Measurements from ENCODE around the gene ADAM11. TPM values are rescaled to one million over a fixed set of nuclear protein-coding genes. Genes with fewer than 3 reads are reported as not detected.
"Not testable (repeated sequence)": the region's sequence is repeated elsewhere in the genome, so short reads cannot be mapped to it uniquely, and the experiment has no call there.

The ADAM11 gene
- total and polyA plus RNA-seq, 9 of the 15 experiments (the other 6 are each of a cell fraction or from before 2014, with no cell fraction given): 0.01 to 0.31 (median 0.14) TPM; not detected in 2

- POLR2A ChIA-PET: interaction anchor here (0.6 kb wide), 1 partner anchor 27 kb away, joined by 3 read pairs; no protein-coding TSS in a partner anchor
- CTCF ChIA-PET (ENCODE audit: low intra/inter-chr PET ratio); H2AFZ ChIP-seq (ENCODE audit: low read depth, low read length); H3K27ac ChIP-seq (ENCODE audit: extremely low read depth, low read depth, low read length); H3K4me2 ChIP-seq (ENCODE audit: insufficient read depth, low read length); H3K79me2 ChIP-seq (ENCODE audit: control insufficient read depth, insufficient read depth, low read length); intact Hi-C loops (cut with micrococcal nuclease); H3K9ac ChIP-seq (ENCODE audit: insufficient read depth in 1 of 2, low read depth in 2 of 2, low read length in 2 of 2); H3K9me3 ChIP-seq (replicated peaks; ENCODE audit: control insufficient read depth, insufficient read depth, low read depth, low read length); H3K36me3 ChIP-seq (ENCODE audit: control insufficient read depth, insufficient read depth, low read length); H4K20me1 ChIP-seq (replicated peaks; ENCODE audit: control insufficient read depth, insufficient read depth, low read length); FAIRE-seq; H3K4me3 ChIP-seq; H3K9me1 ChIP-seq (ENCODE audit: control insufficient read depth, insufficient read depth, low read length); BruUV-seq (replicated peaks); ATAC-seq; in situ Hi-C loops (cut with MboI); DNase-seq (ENCODE audit: extremely low read depth in 1 of 4, low spot score in 3 of 4): not testable (repeated sequence)
- peaks cover 24 to 39% of the 10 kb centered on the region in 2 experiments for H3K27me3 ChIP-seq (ENCODE audit: control insufficient read depth in 2 of 2, insufficient read depth in 2 of 2, low read length in 2 of 2)
- WGBS (ENCODE audit: insufficient coverage, low coverage, missing lambda C conversion rate): 27% methylated on average over 8 of the region's 9 CpGs
- H3K4me1 ChIP-seq (replicated peaks in 1 of 2; ENCODE audit: control insufficient read depth in 2 of 2, insufficient read depth in 2 of 2, low read length in 2 of 2): peaks cover 0 to 11% of the 10 kb centered on the region in 2 experiments; a peak in 4 of 5 replicates
Observed at GRCh38 chr17:44825236-44825635, 66.4 kb downstream of the ADAM11 start.

- no peak overlapping the region for H2AFZ ChIP-seq (ENCODE audit: low read depth, low read length)
- 0 out of 2 replicates have a peak, but pooled peaks cover 4% of the 10 kb centered on the region for H4K20me1 ChIP-seq (replicated peaks; ENCODE audit: control insufficient read depth, insufficient read depth, low read length)
- H3K27me3 ChIP-seq (ENCODE audit: control insufficient read depth in 2 of 2, insufficient read depth in 2 of 2, low read length in 2 of 2): peaks cover 24 to 48% of the 10 kb centered on the region in 2 experiments
- ATAC-seq (no peak), DNase-seq (ENCODE audit: extremely low read depth in 1 of 4, low spot score in 3 of 4) (no peak), FAIRE-seq (no peak)
- H3K4me2 ChIP-seq (ENCODE audit: insufficient read depth, low read length): no peak overlapping the region
- no peaks in the 10 kb centered on the region for H3K36me3 ChIP-seq (ENCODE audit: control insufficient read depth, insufficient read depth, low read length)
- WGBS (ENCODE audit: insufficient coverage, low coverage, missing lambda C conversion rate): 9% methylated on average over 12 of the region's 15 CpGs
- TF ChIP-seq LEF1 (IDR thresholded peaks at IDR 0.05) (no peak), BRF2 (IDR thresholded peaks at IDR 0.05; ENCODE audit: borderline replicate concordance, insufficient read depth, insufficient read length) (no peak), HDAC1 (IDR thresholded peaks at IDR 0.05) (no peak), HIVEP1 (CRISPR knock-in tag; IDR thresholded peaks at IDR 0.05) (no peak)
- H3K79me2 ChIP-seq (ENCODE audit: control insufficient read depth, insufficient read depth, low read length): no peaks in the 10 kb centered on the region
- intact Hi-C loops (cut with micrococcal nuclease): no loop called here
- ChIA-PET POLR2A (interaction anchor here (0.6 kb wide), 2 partner anchors 28 to 49 kb away, joined by 3 read pairs; no protein-coding TSS in a partner anchor), CTCF (ENCODE audit: low intra/inter-chr PET ratio) (interaction anchor here (0.7 kb wide), 1 partner anchor 291 kb away, joined by 4 read pairs; no protein-coding TSS in a partner anchor)
- BruUV-seq (replicated peaks): no TSS peak
- H3K9ac ChIP-seq (ENCODE audit: insufficient read depth in 1 of 2, low read depth in 2 of 2, low read length in 2 of 2): no peak overlapping the region
- no peak overlapping the region for H3K27ac ChIP-seq (ENCODE audit: extremely low read depth, low read depth, low read length)
- H3K9me3 ChIP-seq (replicated peaks; ENCODE audit: control insufficient read depth, insufficient read depth, low read depth, low read length): no peaks in the 10 kb centered on the region
- H3K4me1 ChIP-seq (replicated peaks in 1 of 2; ENCODE audit: control insufficient read depth in 2 of 2, insufficient read depth in 2 of 2, low read length in 2 of 2): peaks cover 0 to 15% of the 10 kb centered on the region in 2 experiments; a peak in 4 of 5 replicates
- H3K9me1 ChIP-seq (ENCODE audit: control insufficient read depth, insufficient read depth, low read length): no peaks in the 10 kb centered on the region
- in situ Hi-C loops (cut with MboI): no loop called here
- H3K4me3 ChIP-seq: no peak overlapping the region
Observed at GRCh38 chr17:44826123-44826790, 67.5 kb downstream of the ADAM11 start.
